Neural progenitor cell (in vitro differentiated cells): ENCODE data around the gene ANO7. TPM values are rescaled to one million over a fixed set of nuclear protein-coding genes. Genes with fewer than 3 reads are reported as not detected.

Experiments
- DNase-seq: peaks from one replicate; pipeline ENCODE4 v3.0.0-alpha.2; 2016; ENCODE audit warnings: low spot score
- H2AFZ ChIP-seq: fragments of 200-600 bp; sonication (generic); replicated peaks from 2 replicates; pipeline ENCODE4 v1.6.1; 2016; ENCODE audit warnings: antibody characterized with exemption
- H3F3A ChIP-seq: fragments of 200-600 bp; sonication (generic); 2 replicates; pipeline ENCODE4 v1.6.1; 2016; ENCODE audit warnings: antibody characterized with exemption, low read depth
- H3K27ac ChIP-seq: fragments of 200-600 bp; sonication (generic); 2 replicates; pipeline ENCODE4 v1.5.1; 2016; ENCODE audit warnings: mild to moderate bottlenecking
- H3K27me3 ChIP-seq: fragments of 200-600 bp; sonication (generic); 2 replicates; pipeline ENCODE4 v1.6.1; 2016; ENCODE audit warnings: mild to moderate bottlenecking, moderate library complexity
- H3K36me3 ChIP-seq: fragments of 200-600 bp; sonication (generic); 2 replicates; pipeline ENCODE4 v1.5.1; 2016
- H3K4me1 ChIP-seq: fragments of 200-600 bp; sonication (generic); 2 replicates; pipeline ENCODE4 v1.6.1; 2016; ENCODE audit warnings: mixed run types
- H3K4me2 ChIP-seq: fragments of 200-600 bp; sonication (generic); 2 replicates; pipeline ENCODE4 v1.6.1; 2016
- H3K4me3 ChIP-seq: fragments of 200-600 bp; sonication (generic); 2 replicates; pipeline ENCODE4 v1.5.1; 2016
- H3K79me2 ChIP-seq: fragments of 200-600 bp; sonication (generic); 2 replicates; pipeline ENCODE4 v1.6.1; 2016; ENCODE audit warnings: low read depth
- H3K9ac ChIP-seq: fragments of 200-600 bp; sonication (generic); 2 replicates; pipeline ENCODE4 v1.6.1; 2016
- H3K9me3 ChIP-seq: fragments of 200-600 bp; sonication (generic); 2 replicates; pipeline ENCODE4 v1.5.1; 2016; ENCODE audit warnings: low read depth
- H4K20me1 ChIP-seq: fragments of 200-600 bp; sonication (generic); 2 replicates; pipeline ENCODE4 v1.6.1; 2016; ENCODE audit warnings: low read depth
- H3K27ac Mint-ChIP-seq: 3 replicates; pipeline ENCODE4 v1.8.0; 2021; ENCODE audit warnings: mixed read lengths
- H3K27me3 Mint-ChIP-seq: 2 replicates; pipeline ENCODE4 v1.8.0; 2022; ENCODE audit warnings: low read depth, mild to moderate bottlenecking, inconsistent platforms, moderate library complexity, mixed read lengths; ENCODE audit not compliant: insufficient read depth
- H3K36me3 Mint-ChIP-seq: 3 replicates; pipeline ENCODE4 v1.8.0; 2021; ENCODE audit warnings: mixed read lengths
- H3K4me1 Mint-ChIP-seq: 3 replicates; pipeline ENCODE4 v1.8.0; 2021; ENCODE audit warnings: mixed read lengths
- H3K4me3 Mint-ChIP-seq: 3 replicates; pipeline ENCODE4 v1.8.0; 2021; ENCODE audit warnings: mild to moderate bottlenecking, moderate library complexity, mixed read lengths
- H3K9me3 Mint-ChIP-seq: 3 replicates; pipeline ENCODE4 v1.8.0; 2020; ENCODE audit warnings: mixed read lengths
- CTCF ChIP-seq: fragments of 200-600 bp; sonication (generic); IDR thresholded peaks from 2 replicates; pipeline ENCODE4 v1.5.1; 2017; ENCODE audit warnings: antibody characterized with exemption, mild to moderate bottlenecking
- EZH2 ChIP-seq: fragments of 200-600 bp; sonication (generic); IDR thresholded peaks from 2 replicates; pipeline ENCODE4 v1.6.1; 2017; ENCODE audit warnings: antibody characterized with exemption, mild to moderate bottlenecking, moderate library complexity
- EZH2phosphoT487 ChIP-seq: fragments of 200-600 bp; sonication (generic); IDR thresholded peaks from 2 replicates; pipeline ENCODE4 v1.6.1; 2017; ENCODE audit warnings: antibody characterized with exemption
- total RNA-seq: library from RNA; depleted of rRNA; stranded (reverse); fragments of >200 nt; gene quantifications from 2 replicates; pipeline ENCODE4 v1.2.3, GENCODE V29; 2015; ENCODE audit warnings: low replicate concordance

The ANO7 gene
- total RNA-seq, 1 donor from 2014 or later, result not detected

GRCh38 chr2:241199286-241199685 is 10.8 kb downstream of the ANO7 start:
- TF ChIP-seq EZH2phosphoT487 (no peak), CTCF (no peak), EZH2 (no peak)
- Histone ChIP-seq H3K4me1 (no peaks in the 10 kb centered on the region), H3K4me2 (no peak overlapping the region), H3K79me2 (no peaks in the 10 kb centered on the region), H2AFZ (no peak overlapping the region), H4K20me1 (no peaks in the 10 kb centered on the region), H3K27ac (no peak overlapping the region), H3K9ac (no peak overlapping the region), H3K36me3 (no peaks in the 10 kb centered on the region), H3K4me3 (no peak overlapping the region), H3K9me3 (no peaks in the 10 kb centered on the region), H3K27me3 (no peaks in the 10 kb centered on the region), H3F3A (no peaks in the 10 kb centered on the region)
- Mint-ChIP-seq H3K9me3 (no peaks in the 10 kb centered on the region), H3K4me1 (peaks cover 12% of the 10 kb centered on the region), H3K27me3 (peaks cover 7% of the 10 kb centered on the region), H3K27ac (peak overlapping the region; percentile 82), H3K4me3 (no peak overlapping the region), H3K36me3 (no peaks in the 10 kb centered on the region)
- no peak for DNase-seq

GRCh38 chr2:241199897-241200821 is 11.7 kb downstream of the ANO7 start:
- Mint-ChIP-seq H3K4me3 (no peak overlapping the region), H3K27me3 (peaks cover 9% of the 10 kb centered on the region), H3K9me3 (no peaks in the 10 kb centered on the region), H3K27ac (no peak overlapping the region), H3K36me3 (no peaks in the 10 kb centered on the region), H3K4me1 (peaks cover 12% of the 10 kb centered on the region)
- H3K27ac ChIP-seq, result no peak overlapping the region
- no peaks in the 10 kb centered on the region for H3K36me3 ChIP-seq
- H3K9me3 ChIP-seq, result no peaks in the 10 kb centered on the region
- H3K9ac ChIP-seq, result no peak overlapping the region
- H3K4me1 ChIP-seq, result no peaks in the 10 kb centered on the region
- H2AFZ ChIP-seq, result no peak overlapping the region
- no peak overlapping the region for H3K4me2 ChIP-seq
- no peaks in the 10 kb centered on the region for H3K27me3 ChIP-seq
- H4K20me1 ChIP-seq, result no peaks in the 10 kb centered on the region
- H3F3A ChIP-seq, result no peaks in the 10 kb centered on the region
- H3K4me3 ChIP-seq, result no peak overlapping the region
- TF ChIP-seq EZH2phosphoT487 (no peak), CTCF (no peak), EZH2 (no peak)
- no peaks in the 10 kb centered on the region for H3K79me2 ChIP-seq
- no peak for DNase-seq

- H3F3A ChIP-seq, result no peaks in the 10 kb centered on the region
- H3K9me3 Mint-ChIP-seq, result no peaks in the 10 kb centered on the region
- H3K4me2 ChIP-seq, result no peak overlapping the region
- no peak overlapping the region for H3K4me3 Mint-ChIP-seq
- peaks cover 9% of the 10 kb centered on the region for H3K27me3 Mint-ChIP-seq
- no peaks in the 10 kb centered on the region for H3K27me3 ChIP-seq
- no peaks in the 10 kb centered on the region for H3K36me3 ChIP-seq
- H3K9me3 ChIP-seq, result no peaks in the 10 kb centered on the region
- TF ChIP-seq EZH2phosphoT487 (no peak), EZH2 (no peak), CTCF (no peak)
- H4K20me1 ChIP-seq, result no peaks in the 10 kb centered on the region
- H2AFZ ChIP-seq, result no peak overlapping the region
- H3K4me1 Mint-ChIP-seq, result peaks cover 12% of the 10 kb centered on the region
- H3K36me3 Mint-ChIP-seq, result no peaks in the 10 kb centered on the region
- H3K4me1 ChIP-seq, result no peaks in the 10 kb centered on the region
- no peak overlapping the region for H3K4me3 ChIP-seq
- H3K27ac Mint-ChIP-seq, result peak overlapping the region; percentile 46
- DNase-seq, result no peak
- H3K27ac ChIP-seq, result no peak overlapping the region
- no peaks in the 10 kb centered on the region for H3K79me2 ChIP-seq
- no peak overlapping the region for H3K9ac ChIP-seq
These were observed 12.4 kb downstream of the ANO7 start for GRCh38 chr2:241200822-241201395.
